K562 (cell line): Measurements from ENCODE around the gene PRDM16. TPM values are rescaled to one million over a fixed set of nuclear protein-coding genes. Genes with fewer than 3 reads are reported as not detected.

ENCODE experiments used
- ATAC-seq: fragments of 200-7000 bp; cut with Tn5 transposase; 3 replicates; pipeline ENCODE4 v1.9.1; 2020; ENCODE audit warnings: moderate library complexity
- BruUV-seq: library from RNA; stranded (reverse); fragments of 400-500 nt; replicated peaks from 2 replicates; lab custom pipeline; 2021; lab: Mats Ljungman, UMichigan
- CTCF ChIA-PET: fragments of 300-600 bp; formaldehyde crosslinking; extraction: SDS; loops from one replicate; lab custom pipeline; 2021; ENCODE audit warnings: low intra/inter-chr PET ratio; lab: Yijun Ruan, JAX
- POLR2A ChIA-PET: fragments of 300-600, 350-650 bp; sonication (Branson Sonifier 250); formaldehyde crosslinking; extraction: SDS; loops from one replicate; lab custom pipeline; 2021; ENCODE audit warnings: antibody characterized with exemption, inconsistent platforms; lab: Yijun Ruan, JAX
- DNase-seq, 4 experiments: peaks; one replicate each; pipeline versions ENCODE4 v3.0.0 to v3.0.0-alpha.2; 2011 to 2018; ENCODE audit warnings: low spot score in 3 of 4, mixed read lengths in 3 of 4; ENCODE audit errors: extremely low read depth in 1 of 4
- FAIRE-seq: peaks from 2 replicates; lab custom pipeline; 2011; peaks lifted over from hg19 to GRCh38; lab: Jason Lieb, UNC
- H2AFZ ChIP-seq: 2 replicates; pipeline ENCODE4 v1.6.0; 2011; ENCODE audit warnings: low read depth, low read length, control low read depth, inconsistent platforms
- H3K27ac ChIP-seq: fragments of 200-600 bp; 3 replicates; pipeline ENCODE4 v1.8.0; 2011; ENCODE audit warnings: low read depth, mild to moderate bottlenecking, control low read depth, inconsistent platforms, low read length, moderate library complexity, mixed read lengths; ENCODE audit errors: extremely low read depth
- H3K27me3 ChIP-seq, 2 experiments: fragments of 300-600 bp in 1 of 2; 2 replicates in 1 of 2; 3 replicates in 1 of 2; pipeline versions ENCODE4 v1.6.0 to v1.8.0; 2011; ENCODE audit warnings: inconsistent platforms in 2 of 2, low read length in 2 of 2, mild to moderate bottlenecking in 1 of 2, mixed read lengths in 1 of 2, moderate library complexity in 1 of 2; ENCODE audit not compliant: control insufficient read depth in 2 of 2, insufficient read depth in 2 of 2
- H3K36me3 ChIP-seq: fragments of 300-600 bp; 3 replicates; pipeline ENCODE4 v1.8.0; 2011; ENCODE audit warnings: mild to moderate bottlenecking, low read length, inconsistent platforms; ENCODE audit not compliant: control insufficient read depth, insufficient read depth
- H3K4me1 ChIP-seq, 2 experiments: fragments of 200-600 bp in 1 of 2; replicated peaks in 1 of 2; 2 replicates in 1 of 2; 3 replicates in 1 of 2; pipeline versions ENCODE4 v1.5.1 to v1.8.0; 2011; ENCODE audit warnings: inconsistent platforms in 2 of 2, low read length in 2 of 2, mild to moderate bottlenecking in 1 of 2, mixed read lengths in 1 of 2, moderate library complexity in 1 of 2; ENCODE audit not compliant: control insufficient read depth in 2 of 2, insufficient read depth in 2 of 2
- H3K4me2 ChIP-seq: 2 replicates; pipeline ENCODE4 v1.6.1; 2011; ENCODE audit warnings: low read length, control low read depth, inconsistent platforms, mixed read lengths; ENCODE audit not compliant: insufficient read depth
- H3K4me3 ChIP-seq: fragments of 200-600 bp; sonication (generic), shearing (Covaris generic); 2 replicates; pipeline ENCODE4 v1.5.1; 2016; ENCODE audit warnings: control low read depth, inconsistent platforms
- H3K79me2 ChIP-seq: fragments of 200-600 bp; 3 replicates; pipeline ENCODE4 v1.8.0; 2011; ENCODE audit warnings: low read length, inconsistent platforms; ENCODE audit not compliant: control insufficient read depth, insufficient read depth
- H3K9ac ChIP-seq, 2 experiments: 2 replicates each; pipeline versions ENCODE4 v1.6.0 to v1.6.1; 2011; ENCODE audit warnings: low read depth in 2 of 2, low read length in 2 of 2, control low read depth in 1 of 2, inconsistent platforms in 1 of 2, mild to moderate bottlenecking in 1 of 2, mixed read lengths in 1 of 2; ENCODE audit not compliant: insufficient read depth in 1 of 2
- H3K9me1 ChIP-seq: one replicate; pipeline ENCODE4 v1.6.0; 2011; ENCODE audit warnings: inconsistent platforms, mild to moderate bottlenecking, low read length, moderate library complexity; ENCODE audit not compliant: control insufficient read depth, insufficient read depth
- H3K9me3 ChIP-seq: replicated peaks from 2 replicates; pipeline ENCODE4 v1.5.1; 2011; ENCODE audit warnings: low read depth, low read length, inconsistent platforms; ENCODE audit not compliant: control insufficient read depth, insufficient read depth
- H4K20me1 ChIP-seq: replicated peaks from 2 replicates; pipeline ENCODE4 v1.6.1; 2011; ENCODE audit warnings: low read length, inconsistent platforms, mixed read lengths; ENCODE audit not compliant: control insufficient read depth, insufficient read depth
- ARNT ChIP-seq, 2 experiments: fragments of 450-650 bp; IDR thresholded peaks; 2 replicates each; pipeline ENCODE4 v1.6.1; 2016; ENCODE audit warnings: mild to moderate bottlenecking in 1 of 2
- CUX1 ChIP-seq: fragments of 200-800 bp; sonication (Bioruptor generic); IDR thresholded peaks from 2 replicates; pipeline ENCODE4 v1.6.1; 2016; ENCODE audit warnings: missing genetic modification characterization, missing compliant biosample characterization
- EGR1 ChIP-seq: fragments of 450-650 bp; conservative IDR thresholded peaks from 2 replicates; pipeline ENCODE4 v1.6.1; 2017; ENCODE audit warnings: mild to moderate bottlenecking
- HES1 ChIP-seq: fragments of 450-650 bp; IDR thresholded peaks from 2 replicates; pipeline ENCODE4 v1.6.1; 2016; ENCODE audit warnings: low read depth, mild to moderate bottlenecking, moderate library complexity
- MCM7 ChIP-seq, 2 experiments: fragments of 450-650 bp; IDR thresholded peaks; 2 replicates each; pipeline ENCODE4 v1.6.1; 2016 to 2018
- SMARCC2 ChIP-seq: fragments of 450-650 bp; IDR thresholded peaks from 2 replicates; pipeline ENCODE4 v1.6.1; 2017; ENCODE audit warnings: antibody characterized with exemption, moderate library complexity, mild to moderate bottlenecking, low read depth
- SNRNP70 ChIP-seq: fragments of 200-400 bp; formaldehyde crosslinking; optimal IDR thresholded peaks from 2 replicates; pipeline ENCODE3; 2017; ENCODE audit warnings: low read depth, low read length
- TEAD2 ChIP-seq: fragments of 450-650 bp; IDR thresholded peaks from 2 replicates; pipeline ENCODE4 v1.6.1; 2016; ENCODE audit warnings: missing genetic modification characterization, control low read depth, missing compliant biosample characterization
- WHSC1 ChIP-seq: IDR thresholded peaks from one replicate; pipeline ENCODE4 v1.6.1; 2012; ENCODE audit warnings: low read length, control low read depth, inconsistent platforms
- ZHX1 ChIP-seq: fragments of 150-350 bp; conservative IDR thresholded peaks from 2 replicates; pipeline ENCODE4 v1.6.1; 2014; ENCODE audit warnings: low read length
- ZNF253 ChIP-seq: fragments of 250-450 bp; sonication (Bioruptor Pico); conservative IDR thresholded peaks from 2 replicates; pipeline ENCODE4 v1.6.1; 2021; ENCODE audit warnings: mild to moderate bottlenecking
- WGBS: fragments of 100-300 bp; shearing (Covaris generic); methylation state at CpG from one replicate; pipeline ENCODE4 v1.1.6; 2016; ENCODE audit warnings: low coverage, mixed read lengths; ENCODE audit not compliant: insufficient coverage; ENCODE audit errors: missing lambda C conversion rate; 5-methylcytosine and 5-hydroxymethylcytosine counted together
- in situ Hi-C: fragments of 300-500 bp; cut with MboI; formaldehyde crosslinking; loops from 4 replicates; pipeline ENCODE4 v1.15.0; 2018; ENCODE audit warnings: inconsistent platforms, mixed read lengths
- intact Hi-C: fragments of 100-400 bp; cut with micrococcal nuclease; formaldehyde crosslinking; loops from 2 replicates; pipeline ENCODE4 v1.14.2; 2022
- polyA plus RNA-seq, 8 experiments: library from polyadenylated mRNA; depleted of rRNA in 4 of 8; stranded (reverse) in 5 of 8; unstranded in 3 of 8; fragments of >200 nt; fragmentation: Nextera tagmentation in 2 of 8; fragmentation: Illumina TruSeq in 1 of 8; extraction: Ambion mirVana in 2 of 8; extraction: Trizol in 1 of 8; gene quantifications; 2 replicates each; pipeline versions ENCODE4 v1.2.1 to v1.2.3, GENCODE V29; 2011 to 2014; ENCODE audit warnings: inconsistent platforms in 1 of 8, missing spikeins in 1 of 8
- total RNA-seq, 7 experiments: library from RNA; depleted of rRNA in 6 of 7; stranded (reverse); fragments of >200 nt in 6 of 7; fragmentation: Illumina TruSeq in 2 of 7; extraction: Trizol in 2 of 7; gene quantifications; 2 replicates each; pipeline versions ENCODE4 v1.2.1 to v1.2.3, GENCODE V29; 2011 to 2021; ENCODE audit warnings: low replicate concordance in 1 of 7

PRDM16 gene
- total and polyA plus RNA-seq, 9 of the 15 experiments (the other 6 are each of a cell fraction or from before 2014, with no cell fraction given): 0.10 to 0.27 TPM; not detected in 7

- 2% methylated on average over 16 of the region's 16 CpGs for WGBS
- Histone ChIP-seq H3K9me1 (no peaks in the 10 kb centered on the region), H3K79me2 (no peaks in the 10 kb centered on the region), H3K27ac (no peak overlapping the region), H3K4me3 (no peak overlapping the region), H3K4me1 (no peaks in the 10 kb centered on the region), H3K9me3 (peaks cover 13% of the 10 kb centered on the region), H3K4me2 (no peak overlapping the region), H3K36me3 (no peaks in the 10 kb centered on the region), H3K27me3 (peaks cover 8 to 25% of the 10 kb centered on the region in 2 experiments; a peak in 3 of 5 replicates), H2AFZ (no peak overlapping the region), H3K9ac (no peak overlapping the region), H4K20me1 (0 out of 2 replicates have a peak, but pooled peaks cover 4% of the 10 kb centered on the region)
- DNase-seq: no peak
- ChIA-PET POLR2A (no interaction called here), CTCF (no interaction called here)
- no peak for ATAC-seq
- in situ Hi-C loops (no loop called here), intact Hi-C loops (no loop called here)
- no TSS peak for BruUV-seq
- no peak for TF ChIP-seq ZNF253 (CRISPR knock-in tag)
- no peak for TF ChIP-seq WHSC1
- TF ChIP-seq EGR1: no peak
- TF ChIP-seq ARNT (IDR thresholded peaks at IDR 0.05): no peak
- TF ChIP-seq ZHX1: no peak
- TF ChIP-seq MCM7 (IDR thresholded peaks at IDR 0.05): no peak
- no peak for TF ChIP-seq TEAD2 (tag)
- TF ChIP-seq CUX1: no peak
- no peak for TF ChIP-seq SMARCC2
- TF ChIP-seq SNRNP70: no peak
- TF ChIP-seq HES1: no peak
- TF ChIP-seq, all 486 proteins: peak for 0
- no peak for FAIRE-seq
These were observed 109.3 kb downstream of the PRDM16 start for GRCh38 chr1:3178279-3178678.
